ENCODE results near the gene IFFO2. TPM values are rescaled to one million over a fixed set of nuclear protein-coding genes. Genes with fewer than 3 reads are reported as not detected.

IFFO2 gene
- total and polyA plus RNA-seq, 7 experiments from 2014 or later, result 1.1 to 57.1 (median 25.7) TPM

- no peak overlapping the region for H3K4me3 Mint-ChIP-seq
- no peak overlapping the region for H3K27ac Mint-ChIP-seq
These were observed 5.7 kb upstream of the IFFO2 start for GRCh38 chr1:18962121-18962721.

GRCh38 chr1:18960821-18961220 lies 4.3 kb upstream of the IFFO2 start:
- no peaks in the 10 kb centered on the region for H3K36me3 ChIP-seq (ENCODE audit: control insufficient read depth in 2 of 3, insufficient read depth in 3 of 3, low read length in 3 of 3)
- Mint-ChIP-seq H3K4me3 (no peak overlapping the region), H3K9me3 (peaks cover 0 to 3% (median 0%) of the 10 kb centered on the region in 11 donors), H3K27me3 (peaks cover 0 to 37% (median 0%) of the 10 kb centered on the region in 5 donors), H3K36me3 (no peaks in the 10 kb centered on the region), H3K27ac (peak overlapping the region in 3 of 9 donors; percentile 21 to 78 (median 31)), H3K4me1 (peaks cover 12 to 23% (median 17%) of the 10 kb centered on the region in 7 donors)
- no peak for ATAC-seq
- POLR2A ChIA-PET, result interaction anchor here (1.5 kb wide), 1 partner anchor 11 kb away, joined by 5 read pairs; no protein-coding TSS in a partner anchor
- no peak overlapping the region for H3K27ac ChIP-seq (ENCODE audit: low read depth, low read length)
- H3K27me3 ChIP-seq (ENCODE audit: control insufficient read depth in 2 of 2, insufficient read depth in 2 of 2, low read length in 2 of 2), result no peaks in the 10 kb centered on the region
- no peak overlapping the region for H3K4me3 ChIP-seq (ENCODE audit: low read length)
- intact Hi-C loops (cut with micrococcal nuclease), result no loop called here
- no peaks in the 10 kb centered on the region for H3K9me3 ChIP-seq (ENCODE audit: control insufficient read depth in 2 of 3, low read length in 3 of 3)
- CTCF ChIA-PET, result interaction anchor here (0.9 kb wide), 1 partner anchor 49 kb away, joined by 3 read pairs; no protein-coding TSS in a partner anchor
- no peak for DNase-seq
- peaks cover 15 to 18% of the 10 kb centered on the region in 2 donors for H3K4me1 ChIP-seq (ENCODE audit: control insufficient read depth in 2 of 2, insufficient read depth in 2 of 2, low read length in 2 of 2)

More at GRCh38 chr1:18962121-18962721, 5.7 kb upstream of the IFFO2 start:
- Mint-ChIP-seq H3K9me3 (peaks cover 0 to 3% (median 0%) of the 10 kb centered on the region in 11 donors), H3K27me3 (peaks cover 0 to 42% (median 0%) of the 10 kb centered on the region in 5 donors), H3K36me3 (no peaks in the 10 kb centered on the region), H3K4me1 (peaks cover 12 to 26% (median 16%) of the 10 kb centered on the region in 7 donors)
- Histone ChIP-seq H3K9me3 (ENCODE audit: control insufficient read depth in 2 of 3, low read length in 3 of 3) (no peaks in the 10 kb centered on the region), H3K4me1 (ENCODE audit: control insufficient read depth in 2 of 2, insufficient read depth in 2 of 2, low read length in 2 of 2) (peaks cover 11 to 15% of the 10 kb centered on the region in 2 donors), H3K27me3 (ENCODE audit: control insufficient read depth in 2 of 2, insufficient read depth in 2 of 2, low read length in 2 of 2) (no peaks in the 10 kb centered on the region), H3K27ac (ENCODE audit: low read depth, low read length) (no peak overlapping the region), H3K36me3 (ENCODE audit: control insufficient read depth in 2 of 3, insufficient read depth in 3 of 3, low read length in 3 of 3) (no peaks in the 10 kb centered on the region), H3K4me3 (ENCODE audit: low read length) (no peak overlapping the region)
- CTCF ChIA-PET, result interaction anchor here (1.0 to 1.4 kb wide), 4 partner anchors 8 to 60 kb away, joined by 3 to 7 read pairs (median 4); partner anchors contain the start of gene ALDH4A1
- no peak for ATAC-seq
- POLR2A ChIA-PET, result interaction anchor here (0.7 to 1.3 kb wide), 3 partner anchors 11 to 36 kb away, joined by 3 read pairs; no protein-coding TSS in a partner anchor
- intact Hi-C loops (cut with micrococcal nuclease), result no loop called here
- no peak for DNase-seq

DNA sequence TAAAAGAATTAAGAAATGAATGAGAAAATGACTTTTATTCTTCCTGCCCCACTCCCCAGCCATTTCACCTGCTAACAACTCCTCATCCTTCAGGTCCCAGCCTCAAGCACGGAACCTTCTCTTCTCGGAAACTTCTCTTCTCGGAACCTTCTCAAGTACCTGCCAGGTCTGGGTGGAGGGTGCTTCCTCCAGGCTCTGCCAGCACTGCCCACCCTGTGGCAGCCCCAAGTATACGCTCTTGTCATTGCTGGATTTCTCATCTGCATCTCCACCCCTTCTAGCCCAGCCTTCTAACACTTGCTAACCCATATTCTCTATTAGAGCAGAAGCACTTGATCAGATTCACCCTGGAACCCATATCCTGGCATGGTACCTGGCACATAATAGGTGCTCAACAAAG lies 3.9 kb upstream of the IFFO2 start:
- Mint-ChIP-seq H3K4me3 (peak overlapping the region in 1 of 10 donors; percentile 67), H3K4me1 (peaks cover 12 to 22% (median 17%) of the 10 kb centered on the region in 7 donors), H3K9me3 (peaks cover 0 to 3% (median 0%) of the 10 kb centered on the region in 11 donors), H3K27ac (peak overlapping the region in 2 of 9 donors; percentile 21 to 78), H3K27me3 (peaks cover 0 to 35% (median 0%) of the 10 kb centered on the region in 5 donors), H3K36me3 (no peaks in the 10 kb centered on the region)
- no peaks in the 10 kb centered on the region for H3K9me3 ChIP-seq (ENCODE audit: control insufficient read depth in 2 of 3, low read length in 3 of 3)
- ATAC-seq, result no peak
- peaks cover 15 to 18% of the 10 kb centered on the region in 2 donors for H3K4me1 ChIP-seq (ENCODE audit: control insufficient read depth in 2 of 2, insufficient read depth in 2 of 2, low read length in 2 of 2)
- H3K27ac ChIP-seq (ENCODE audit: low read depth, low read length), result no peak overlapping the region
- H3K27me3 ChIP-seq (ENCODE audit: control insufficient read depth in 2 of 2, insufficient read depth in 2 of 2, low read length in 2 of 2), result no peaks in the 10 kb centered on the region
- no peaks in the 10 kb centered on the region for H3K36me3 ChIP-seq (ENCODE audit: control insufficient read depth in 2 of 3, insufficient read depth in 3 of 3, low read length in 3 of 3)
- CTCF ChIA-PET, result interaction anchor here (0.9 kb wide), 1 partner anchor 48 kb away, joined by 3 read pairs; no protein-coding TSS in a partner anchor
- no peak for DNase-seq
- intact Hi-C loops (cut with micrococcal nuclease), result no loop called here
- no peak overlapping the region for H3K4me3 ChIP-seq (ENCODE audit: low read length)
- POLR2A ChIA-PET, result interaction anchor here (1.5 kb wide), 1 partner anchor 12 kb away, joined by 5 read pairs; no protein-coding TSS in a partner anchor

GRCh38 chr1:18959591-18959990 lies 3.1 kb upstream of the IFFO2 start:
- Mint-ChIP-seq H3K27me3 (peaks cover 0 to 36% (median 0%) of the 10 kb centered on the region in 5 donors), H3K9me3 (peaks cover 0 to 3% (median 0%) of the 10 kb centered on the region in 11 donors), H3K36me3 (peaks cover 0 to 6% (median 0%) of the 10 kb centered on the region in 5 donors), H3K27ac (peak overlapping the region in 1 of 9 donors; percentile 83), H3K4me1 (peaks cover 18 to 28% (median 24%) of the 10 kb centered on the region in 7 donors), H3K4me3 (no peak overlapping the region)
- Histone ChIP-seq H3K4me1 (ENCODE audit: control insufficient read depth in 2 of 2, insufficient read depth in 2 of 2, low read length in 2 of 2) (peaks cover 22% of the 10 kb centered on the region in 2 donors), H3K27me3 (ENCODE audit: control insufficient read depth in 2 of 2, insufficient read depth in 2 of 2, low read length in 2 of 2) (no peaks in the 10 kb centered on the region), H3K4me3 (ENCODE audit: low read length) (no peak overlapping the region), H3K9me3 (ENCODE audit: control insufficient read depth in 2 of 3, low read length in 3 of 3) (no peaks in the 10 kb centered on the region), H3K36me3 (ENCODE audit: control insufficient read depth in 2 of 3, insufficient read depth in 3 of 3, low read length in 3 of 3) (no peaks in the 10 kb centered on the region), H3K27ac (ENCODE audit: low read depth, low read length) (no peak overlapping the region)
- ChIA-PET POLR2A (interaction anchor here (1.8 to 12.2 kb wide), 2 partner anchors 33 to 115 kb away, joined by 9 to 181 read pairs; no protein-coding TSS in a partner anchor), CTCF (interaction anchor here (0.8 to 1.0 kb wide), 2 partner anchors 51 to 52 kb away, joined by 3 read pairs; no protein-coding TSS in a partner anchor)
- ATAC-seq (no peak), DNase-seq (no peak)
- intact Hi-C loops (cut with micrococcal nuclease), result loop anchor here (5.0 to 10.0 kb wide), 3 partner anchors 153 to 1522 kb away; partner anchors contain the start of genes CAPZB (in 1 of the 2) and RCC2 (in 1 of the 2)

DNA sequence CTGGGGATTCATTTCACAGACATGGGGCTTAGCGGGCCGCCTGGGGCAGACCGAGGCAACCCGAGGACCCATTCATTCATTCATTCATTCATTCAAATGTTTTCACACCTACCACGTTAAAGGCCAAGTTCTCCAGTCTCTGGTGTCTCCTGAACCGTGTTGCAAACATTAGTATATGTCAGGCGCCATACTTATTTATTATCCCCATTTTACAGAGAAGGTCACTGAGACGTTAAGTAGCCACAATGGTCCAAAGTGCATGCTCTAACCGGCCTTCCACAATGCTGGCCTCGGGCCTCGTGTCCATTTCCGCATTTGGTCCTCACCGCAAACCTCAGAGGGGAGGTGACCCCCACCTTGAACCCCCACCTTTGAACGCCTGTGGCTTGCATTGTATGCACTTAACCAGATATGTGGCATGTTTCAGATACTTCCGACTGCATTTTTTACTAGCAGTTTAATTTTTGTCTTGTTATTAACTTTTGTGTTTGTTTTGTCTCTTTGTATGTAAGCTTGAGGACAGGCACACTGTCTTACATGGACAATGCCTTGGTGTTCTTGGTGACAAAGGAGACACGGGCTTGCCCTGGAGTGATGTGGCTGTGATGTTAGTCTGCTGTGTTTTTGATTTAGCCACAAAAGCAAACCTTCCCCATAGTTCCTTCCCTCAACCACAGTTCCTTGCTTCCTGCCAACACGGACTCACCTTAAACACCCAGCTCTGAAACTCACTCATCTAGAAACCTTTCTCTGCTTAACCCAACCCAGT lies 1.2 kb upstream of the IFFO2 start:
- Mint-ChIP-seq H3K27me3 (peaks cover 0 to 28% (median 0%) of the 10 kb centered on the region in 5 donors), H3K27ac (peak overlapping the region; percentile 37 to 92 (median 75)), H3K9me3 (peaks cover 0 to 3% (median 0%) of the 10 kb centered on the region in 11 donors), H3K4me3 (peak overlapping the region; percentile 73 to 92 (median 84)), H3K36me3 (peaks cover 0 to 12% (median 0%) of the 10 kb centered on the region in 5 donors), H3K4me1 (peaks cover 37 to 46% (median 40%) of the 10 kb centered on the region in 7 donors)
- H3K9me3 ChIP-seq (ENCODE audit: control insufficient read depth in 2 of 3, low read length in 3 of 3), result no peaks in the 10 kb centered on the region
- no peaks in the 10 kb centered on the region for H3K36me3 ChIP-seq (ENCODE audit: control insufficient read depth in 2 of 3, insufficient read depth in 3 of 3, low read length in 3 of 3)
- H3K27ac ChIP-seq (ENCODE audit: low read depth, low read length), result peak overlapping the region; percentile 60
- DNase-seq, result peak in 5 of 9 donors; percentile 32 to 49 (median 42)
- intact Hi-C loops (cut with micrococcal nuclease), result loop anchor here (2.0 to 10.0 kb wide), 5 partner anchors 53 to 1520 kb away; partner anchors contain the start of genes CAPZB (in 1 of the 2) and RCC2 (in 1 of the 2)
- CTCF ChIA-PET, result interaction anchor here (0.6 to 2.5 kb wide), 8 partner anchors 13 to 117 kb away, joined by 3 to 15 read pairs (median 5); no protein-coding TSS in a partner anchor
- ATAC-seq, result no peak
- POLR2A ChIA-PET, result interaction anchor here (0.6 to 12.2 kb wide), 10 partner anchors 9 to 117 kb away, joined by 3 to 181 read pairs (median 6); no protein-coding TSS in a partner anchor
- peaks cover 40 to 41% of the 10 kb centered on the region in 2 donors for H3K4me1 ChIP-seq (ENCODE audit: control insufficient read depth in 2 of 2, insufficient read depth in 2 of 2, low read length in 2 of 2)
- H3K27me3 ChIP-seq (ENCODE audit: control insufficient read depth in 2 of 2, insufficient read depth in 2 of 2, low read length in 2 of 2), result no peaks in the 10 kb centered on the region
- H3K4me3 ChIP-seq (ENCODE audit: low read length), result peak overlapping the region; percentile 66

Data from naive thymus-derived CD4-positive, alpha-beta T cell (primary cell).